HEK293T (cell line): ENCODE measurements around the gene DLK1.

ENCODE experiments used
- CTCF ChIA-PET: fragments of 350-600 bp; formaldehyde crosslinking; extraction: SDS; loops from one replicate; lab custom pipeline; 2021; ENCODE audit warnings: antibody characterized with exemption, inconsistent platforms; lab: Yijun Ruan, JAX
- POLR2A ChIA-PET: fragments of 350-600 bp; formaldehyde crosslinking; extraction: SDS; loops from one replicate; lab custom pipeline; 2020; ENCODE audit warnings: antibody characterized with exemption, inconsistent platforms; lab: Yijun Ruan, JAX
- DNase-seq: peaks from one replicate; pipeline ENCODE4 v3.0.0; 2012; ENCODE audit warnings: mixed read lengths; ENCODE audit errors: extremely low spot score
- ARNT ChIP-seq: fragments of 450-650 bp; IDR thresholded peaks from 2 replicates; pipeline ENCODE4 v1.6.1; 2017; ENCODE audit warnings: mild to moderate bottlenecking
- BHLHE40 ChIP-seq: fragments of 450-650 bp; IDR thresholded peaks from 2 replicates; pipeline ENCODE4 v1.6.1; 2016; ENCODE audit warnings: mild to moderate bottlenecking, moderate library complexity, borderline replicate concordance
- CTBP1 ChIP-seq: fragments of 450-650 bp; IDR thresholded peaks from 2 replicates; pipeline ENCODE4 v1.6.1; 2016; ENCODE audit warnings: borderline replicate concordance
- ELF4 ChIP-seq: fragments of 450-650 bp; IDR thresholded peaks from 2 replicates; pipeline ENCODE4 v1.6.1; 2017; ENCODE audit warnings: antibody characterized with exemption
- FOXA1 ChIP-seq: fragments of 450-650 bp; IDR thresholded peaks from 2 replicates; pipeline ENCODE4 v1.6.1; 2016; ENCODE audit warnings: mild to moderate bottlenecking
- FOXK2 ChIP-seq: fragments of 450-650 bp; IDR thresholded peaks from 2 replicates; pipeline ENCODE4 v1.6.1; 2016; ENCODE audit warnings: mild to moderate bottlenecking
- FOXM1 ChIP-seq: fragments of 450-650 bp; IDR thresholded peaks from 2 replicates; pipeline ENCODE4 v1.6.1; 2017; ENCODE audit warnings: mild to moderate bottlenecking, borderline replicate concordance
- HDGF ChIP-seq: fragments of 450-650 bp; IDR thresholded peaks from 2 replicates; pipeline ENCODE4 v1.6.1; 2017; ENCODE audit warnings: antibody characterized with exemption, borderline replicate concordance
- L3MBTL2 ChIP-seq: fragments of 450-650 bp; conservative IDR thresholded peaks from 2 replicates; pipeline ENCODE4 v1.6.1; 2016; ENCODE audit warnings: mild to moderate bottlenecking
- LEF1 ChIP-seq: fragments of 450-650 bp; IDR thresholded peaks from 2 replicates; pipeline ENCODE4 v1.6.1; 2017; ENCODE audit warnings: mild to moderate bottlenecking, borderline replicate concordance
- NFRKB ChIP-seq: fragments of 450-650 bp; IDR thresholded peaks from 2 replicates; pipeline ENCODE4 v1.6.1; 2016; ENCODE audit warnings: mild to moderate bottlenecking, moderate library complexity
- PKNOX1 ChIP-seq: fragments of 450-650 bp; IDR thresholded peaks from 2 replicates; pipeline ENCODE4 v1.6.1; 2016
- SP1 ChIP-seq: fragments of 450-650 bp; IDR thresholded peaks from 2 replicates; pipeline ENCODE4 v1.6.1; 2017
- SUZ12 ChIP-seq: fragments of 450-650 bp; IDR thresholded peaks from 2 replicates; pipeline ENCODE4 v1.6.1; 2016; ENCODE audit warnings: mild to moderate bottlenecking
- TARDBP ChIP-seq: fragments of 450-650 bp; IDR thresholded peaks from 2 replicates; pipeline ENCODE4 v1.6.1; 2016
- ZNF384 ChIP-seq: fragments of 450-650 bp; IDR thresholded peaks from 2 replicates; pipeline ENCODE4 v1.6.1; 2016

DLK1 gene

GRCh38 chr14:100771121-100771800, 44.6 kb downstream of the DLK1 start:
- ChIA-PET POLR2A (no interaction called here), CTCF (no interaction called here)
- no peak for DNase-seq
- no peak for TF ChIP-seq ELF4
- TF ChIP-seq ZNF384 = no peak
- TF ChIP-seq CTBP1 = no peak
- TF ChIP-seq FOXA1 = no peak
- TF ChIP-seq LEF1 = no peak
- TF ChIP-seq SP1 = no peak
- TF ChIP-seq ARNT = no peak
- TF ChIP-seq HDGF = no peak
- TF ChIP-seq TARDBP = no peak
- no peak for TF ChIP-seq BHLHE40
- no peak for TF ChIP-seq FOXM1
- TF ChIP-seq SUZ12 = no peak
- no peak for TF ChIP-seq FOXK2
- no peak for TF ChIP-seq L3MBTL2
- no peak for TF ChIP-seq NFRKB
- no peak for TF ChIP-seq PKNOX1

DNA sequence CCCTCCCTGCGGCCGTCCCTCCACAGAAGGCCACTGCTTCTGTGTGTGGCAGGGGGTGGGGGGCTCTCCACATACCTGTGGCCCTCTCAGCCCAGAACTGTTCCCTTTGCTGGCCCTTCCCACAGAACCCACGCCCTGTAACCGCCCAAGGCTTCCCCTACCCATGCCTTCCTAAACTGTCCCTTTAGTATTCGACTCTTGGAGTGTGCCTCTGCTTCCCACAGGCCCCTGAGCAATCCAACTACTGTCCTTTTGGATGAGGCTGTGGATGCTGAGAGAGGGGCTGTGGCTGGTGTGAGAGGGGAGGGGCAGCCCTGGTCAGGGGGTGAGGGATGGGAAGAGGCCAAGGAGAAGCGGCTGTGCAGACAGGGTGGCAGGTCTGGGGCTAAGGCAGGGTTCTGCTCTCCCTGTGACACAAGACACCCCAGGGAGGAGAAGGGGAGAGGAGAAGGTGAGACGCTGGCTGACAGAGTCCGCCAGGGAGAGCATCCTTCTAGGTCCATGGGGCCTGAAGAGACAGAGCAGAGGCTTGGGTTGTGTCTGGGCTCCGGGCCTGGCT, 46.0 kb downstream of the DLK1 start:
- no peak for DNase-seq
- ChIA-PET POLR2A (no interaction called here), CTCF (no interaction called here)
- TF ChIP-seq L3MBTL2 = no peak
- TF ChIP-seq FOXM1 = no peak
- no peak for TF ChIP-seq BHLHE40
- TF ChIP-seq ELF4 = no peak
- TF ChIP-seq SUZ12 = no peak
- TF ChIP-seq NFRKB = no peak
- TF ChIP-seq HDGF = no peak
- no peak for TF ChIP-seq TARDBP
- TF ChIP-seq LEF1 = no peak
- no peak for TF ChIP-seq FOXA1
- TF ChIP-seq ZNF384 = no peak
- TF ChIP-seq CTBP1 = no peak
- TF ChIP-seq PKNOX1 = no peak
- TF ChIP-seq FOXK2 = no peak
- TF ChIP-seq SP1 = no peak
- TF ChIP-seq ARNT = no peak

- ChIA-PET CTCF (no interaction called here), POLR2A (no interaction called here)
- DNase-seq = no peak
- TF ChIP-seq FOXA1 = no peak
- TF ChIP-seq LEF1 = no peak
- TF ChIP-seq SP1 = no peak
- no peak for TF ChIP-seq ELF4
- TF ChIP-seq ZNF384 = no peak
- no peak for TF ChIP-seq ARNT
- TF ChIP-seq FOXK2 = no peak
- TF ChIP-seq FOXM1 = no peak
- no peak for TF ChIP-seq HDGF
- no peak for TF ChIP-seq BHLHE40
- no peak for TF ChIP-seq TARDBP
- TF ChIP-seq PKNOX1 = no peak
- TF ChIP-seq SUZ12 = no peak
- no peak for TF ChIP-seq CTBP1
- no peak for TF ChIP-seq NFRKB
- TF ChIP-seq L3MBTL2 = no peak
These were observed 46.9 kb downstream of the DLK1 start for GRCh38 chr14:100773331-100774163.

GRCh38 chr14:100774164-100774537, 47.5 kb downstream of the DLK1 start:
- POLR2A ChIA-PET = no interaction called here
- CTCF ChIA-PET = no interaction called here
- DNase-seq = no peak
- TF ChIP-seq HDGF (no peak), BHLHE40 (no peak), PKNOX1 (no peak), FOXM1 (no peak), ELF4 (no peak), ARNT (no peak), TARDBP (no peak), LEF1 (no peak), ZNF384 (no peak), NFRKB (no peak), CTBP1 (no peak), L3MBTL2 (no peak), FOXA1 (no peak), SP1 (no peak), SUZ12 (no peak), FOXK2 (no peak)

DNA sequence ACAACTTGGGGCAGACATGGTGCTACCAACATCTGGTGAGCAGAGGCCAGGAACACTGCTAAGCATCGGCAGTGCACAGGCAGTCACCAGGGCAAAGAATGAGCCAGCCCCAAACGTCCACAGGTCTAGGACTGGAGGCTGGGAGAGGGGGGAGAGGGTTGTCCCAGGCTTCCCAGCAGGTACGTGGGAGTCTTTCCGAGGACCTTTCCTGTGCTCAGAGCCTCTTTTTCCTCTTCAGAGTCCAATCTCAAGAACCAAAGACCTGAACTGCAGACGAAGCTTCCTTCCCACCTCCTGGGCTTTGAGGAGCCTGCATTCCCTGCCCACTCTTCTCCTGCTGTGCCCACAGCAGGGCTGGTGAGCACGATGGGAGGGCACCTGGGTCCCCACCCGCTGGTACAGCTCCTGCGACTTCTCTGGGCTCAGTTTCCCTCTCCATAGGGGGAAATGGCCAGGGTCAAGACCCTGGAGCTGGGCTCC, 48.7 kb downstream of the DLK1 start:
- ChIA-PET POLR2A (no interaction called here), CTCF (no interaction called here)
- no peak for DNase-seq
- TF ChIP-seq L3MBTL2 (no peak), BHLHE40 (no peak), ARNT (no peak), ZNF384 (no peak), FOXK2 (no peak), LEF1 (no peak), FOXA1 (no peak), SUZ12 (no peak), HDGF (no peak), TARDBP (no peak), CTBP1 (no peak), SP1 (no peak), ELF4 (no peak), NFRKB (no peak), PKNOX1 (no peak)
